ENCODE results near the gene AKR1B15.
A peak's percentile ranks its signal among the peaks of the same experiment; 100 is the strongest.
"Not testable (repeated sequence)": the region's sequence is repeated elsewhere in the genome, so short reads cannot be mapped to it uniquely, and the experiment has no call there.

AKR1B15 gene

GRCh38 chr7:134548877-134549276, at the start of gene AKR1B15:
AKR1B15 (plus strand) TSS chr7:134549110; CDS start chr7:134564620, 15,510 bp downstream.
- DNase-seq: no peak

- DNase-seq: no peak
Observed at GRCh38 chr7:134500406-134500805, 48.5 kb upstream of the AKR1B15 start.

- DNase-seq: no peak
Observed at GRCh38 chr7:134500982-134501381, 47.9 kb upstream of the AKR1B15 start.

DNA sequence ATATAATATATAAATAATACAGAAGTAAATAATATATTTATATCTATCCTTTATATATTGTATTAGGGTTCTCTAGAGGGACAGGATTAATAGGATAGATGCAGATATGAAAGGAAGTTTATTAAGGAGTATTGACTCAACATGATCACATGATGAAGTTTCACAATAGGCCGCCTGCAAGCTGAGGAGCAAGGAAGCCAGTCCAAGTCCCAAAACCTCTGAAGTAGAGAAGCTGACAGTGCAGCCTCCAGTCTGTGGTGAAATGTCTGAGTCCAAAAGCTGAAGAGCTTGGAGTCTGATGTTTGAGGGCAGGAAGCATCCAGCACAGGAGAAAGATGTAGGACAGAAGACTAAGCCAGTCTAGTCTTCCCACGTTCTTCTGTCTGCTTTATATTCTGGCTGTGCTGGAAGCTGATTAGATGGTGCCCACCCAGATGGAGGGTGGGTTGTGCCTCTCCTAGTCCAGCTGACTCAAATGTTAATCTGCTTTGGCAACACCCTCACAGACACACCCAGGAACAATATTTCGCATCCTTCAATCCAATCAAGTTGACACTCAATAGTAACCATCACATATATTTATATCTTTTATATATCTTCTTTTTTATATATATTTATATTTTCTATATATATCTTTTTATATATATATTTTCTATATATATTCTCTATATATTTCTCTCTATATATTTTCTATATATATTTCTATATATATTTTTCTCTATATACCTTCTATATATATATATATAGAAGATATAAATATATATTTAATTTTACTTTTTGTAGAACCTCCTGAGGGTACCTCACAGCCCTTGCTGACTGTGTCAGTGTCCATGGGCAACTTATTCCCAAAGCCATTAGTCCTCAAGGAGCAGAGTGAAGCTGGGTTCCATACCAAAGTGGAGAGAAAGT, 46.2 kb upstream of the AKR1B15 start:
- DNase-seq: no peak

DNA sequence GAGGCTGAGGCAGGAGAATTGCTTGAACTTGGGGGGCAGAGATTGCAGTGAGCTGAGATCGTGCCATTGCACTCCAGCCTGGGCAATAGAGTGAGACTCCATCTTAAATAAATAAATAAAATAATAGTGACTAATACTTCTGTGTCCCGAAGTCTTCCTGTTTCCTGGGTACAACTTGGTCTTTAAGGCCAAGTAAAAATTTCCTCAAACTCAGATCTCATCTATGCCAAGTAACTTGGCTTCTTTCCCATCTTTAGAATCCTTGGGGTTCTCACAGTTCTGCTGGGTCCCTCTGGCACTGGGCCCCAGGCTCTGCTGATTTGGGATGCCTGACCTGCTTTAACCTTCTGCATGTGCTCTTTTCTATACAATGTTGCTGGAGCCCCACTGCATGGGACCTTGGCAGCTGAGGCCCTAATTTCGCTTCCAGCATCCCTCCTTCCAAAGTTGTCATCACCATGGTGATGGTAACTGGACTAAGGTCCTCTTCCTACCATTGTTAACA, 44.2 kb upstream of the AKR1B15 start:
- DNase-seq: no peak

DNA sequence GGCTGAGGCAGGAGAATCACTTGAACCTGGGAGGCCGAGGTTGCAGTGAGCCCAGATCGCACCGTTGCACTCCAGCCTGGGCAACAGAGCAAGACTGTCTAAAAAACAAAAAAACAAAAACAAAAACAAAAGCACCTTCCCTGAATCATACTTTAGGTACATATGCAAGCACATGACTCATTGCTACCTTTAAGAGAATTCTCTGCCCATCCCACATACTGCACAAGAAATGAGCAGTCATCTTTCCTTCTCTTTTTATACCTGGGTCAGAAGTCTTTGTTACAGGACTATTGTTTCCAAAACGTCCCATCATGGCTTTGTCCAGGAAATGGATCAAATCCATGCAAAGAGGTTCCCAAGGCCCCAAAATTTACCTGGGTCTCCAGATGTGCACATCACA, 43.1 kb upstream of the AKR1B15 start:
- no peak for DNase-seq

GRCh38 chr7:134509010-134509409, 39.9 kb upstream of the AKR1B15 start:
- DNase-seq: no peak

DNA sequence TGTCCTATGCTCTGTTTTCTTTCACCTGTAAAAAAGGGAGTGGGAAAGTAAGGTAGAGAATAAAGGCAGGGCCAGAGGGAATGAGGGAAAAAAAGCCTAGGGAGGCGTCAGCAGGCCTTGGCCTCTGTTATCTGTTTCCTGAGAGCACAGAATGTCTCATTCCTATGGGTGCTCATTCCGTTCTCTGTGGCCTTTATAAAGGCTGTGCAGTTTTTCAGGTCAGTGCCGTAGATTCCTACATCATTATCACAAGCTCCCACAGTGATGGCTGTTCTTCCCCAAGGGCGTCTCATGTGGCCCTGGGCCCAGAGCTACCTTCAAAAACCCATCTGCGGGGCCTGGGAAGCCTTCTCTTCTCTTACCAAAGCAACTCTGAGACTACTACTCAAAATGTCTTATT, 38.3 kb upstream of the AKR1B15 start:
- DNase-seq: no peak

DNA sequence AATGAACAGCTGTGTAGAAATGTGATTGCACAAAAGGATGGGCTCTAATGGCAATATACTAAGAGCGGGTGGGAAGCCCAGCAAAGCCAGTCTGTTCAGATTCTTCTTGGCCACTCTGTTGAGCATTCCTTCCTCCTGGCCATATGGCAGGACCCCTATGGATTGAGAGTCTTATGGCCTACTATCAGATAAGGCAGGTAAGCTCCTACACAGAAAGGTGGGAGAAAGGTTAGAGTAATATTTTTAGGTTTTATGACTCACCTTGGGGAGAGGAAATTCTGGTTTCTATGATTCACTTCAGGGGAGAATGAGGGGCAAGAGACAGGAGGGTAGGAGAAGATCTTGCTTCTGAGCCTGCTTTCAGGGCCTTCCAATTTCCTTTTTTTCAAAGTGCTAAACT, 36.6 kb upstream of the AKR1B15 start:
- DNase-seq: no peak

DNA sequence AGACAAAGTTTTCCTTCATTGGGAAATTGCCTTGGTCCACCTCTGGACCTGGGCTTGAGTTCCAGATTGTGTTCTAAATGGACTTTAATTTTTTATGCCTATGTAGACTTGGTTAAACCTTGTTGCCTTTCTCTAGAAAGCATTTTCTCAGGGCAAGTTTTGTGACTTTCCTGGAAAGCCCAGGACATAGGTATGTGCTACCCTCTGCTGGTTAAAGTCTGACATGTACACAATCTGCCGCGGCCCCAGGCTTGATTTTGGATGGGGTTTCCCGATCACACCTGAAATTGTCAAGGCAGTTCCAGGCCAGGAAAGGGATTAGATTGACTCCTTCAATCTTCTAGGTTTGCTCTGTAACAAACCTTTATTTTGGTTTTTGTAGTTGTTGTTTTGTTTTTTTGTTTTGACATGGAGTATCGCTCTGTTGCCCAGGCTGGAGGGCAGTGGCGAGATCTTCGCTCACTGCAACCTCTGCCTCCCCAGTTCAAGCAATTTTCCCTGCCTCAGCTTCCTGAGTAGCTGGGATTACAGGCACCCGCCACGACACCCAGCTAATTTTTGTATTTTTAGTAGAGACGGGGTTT, 35.6 kb upstream of the AKR1B15 start:
- DNase-seq: no peak

- DNase-seq: no peak
Observed at GRCh38 chr7:134514106-134514505, 34.8 kb upstream of the AKR1B15 start.

- no peak for DNase-seq
Observed at GRCh38 chr7:134514663-134515062, 34.2 kb upstream of the AKR1B15 start.

- no peak for DNase-seq
Observed at GRCh38 chr7:134515569-134516468, 33.1 kb upstream of the AKR1B15 start.

GRCh38 chr7:134520130-134520529, 28.8 kb upstream of the AKR1B15 start:
- DNase-seq: no peak

GRCh38 chr7:134522601-134523000, 26.3 kb upstream of the AKR1B15 start:
- DNase-seq: no peak

GRCh38 chr7:134525449-134525848, 23.5 kb upstream of the AKR1B15 start:
- DNase-seq: not testable (repeated sequence)

- not testable (repeated sequence) for DNase-seq
Observed at GRCh38 chr7:134526552-134527248, 22.2 kb upstream of the AKR1B15 start.

GRCh38 chr7:134527979-134528371, 20.9 kb upstream of the AKR1B15 start:
- peak; percentile 68 for DNase-seq

DNA sequence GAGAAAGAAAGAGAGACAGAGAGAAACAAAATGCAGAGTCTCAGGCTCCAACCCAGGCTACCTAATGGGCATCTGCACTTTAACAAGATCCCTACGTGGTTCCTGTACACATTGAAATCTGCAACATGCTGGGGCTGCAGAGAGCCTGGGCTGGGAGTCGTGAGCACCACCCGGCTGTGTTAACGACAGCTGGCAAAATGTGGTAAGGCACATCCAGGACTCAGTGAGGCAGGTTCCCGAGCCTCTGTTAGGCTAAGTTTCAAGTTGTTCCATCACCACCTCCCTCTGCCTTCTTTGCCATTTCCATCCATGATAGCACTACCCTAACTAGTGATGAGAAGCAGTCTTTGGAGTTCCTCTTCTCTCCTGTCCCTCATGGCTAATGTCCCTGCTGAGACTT, 20.2 kb upstream of the AKR1B15 start:
- DNase-seq: no peak

- DNase-seq: no peak
Observed at GRCh38 chr7:134530460-134530859, 18.4 kb upstream of the AKR1B15 start.

GRCh38 chr7:134532180-134532953, 16.5 kb upstream of the AKR1B15 start:
- no peak for DNase-seq

GRCh38 chr7:134532954-134533218, 16.0 kb upstream of the AKR1B15 start:
- no peak for DNase-seq

Data from femur (tissue), 1 donor.